HEK293T (cell line): Measurements from ENCODE around the gene LARGE1.

ENCODE experiments used
- CTCF ChIA-PET: fragments of 350-600 bp; formaldehyde crosslinking; extraction: SDS; loops from one replicate; lab custom pipeline; 2021; ENCODE audit warnings: antibody characterized with exemption, inconsistent platforms; lab: Yijun Ruan, JAX
- POLR2A ChIA-PET: fragments of 350-600 bp; formaldehyde crosslinking; extraction: SDS; loops from one replicate; lab custom pipeline; 2020; ENCODE audit warnings: antibody characterized with exemption, inconsistent platforms; lab: Yijun Ruan, JAX
- DNase-seq: peaks from one replicate; pipeline ENCODE4 v3.0.0; 2012; ENCODE audit warnings: mixed read lengths; ENCODE audit errors: extremely low spot score
- ARNT ChIP-seq: fragments of 450-650 bp; IDR thresholded peaks from 2 replicates; pipeline ENCODE4 v1.6.1; 2017; ENCODE audit warnings: mild to moderate bottlenecking
- BHLHE40 ChIP-seq: fragments of 450-650 bp; IDR thresholded peaks from 2 replicates; pipeline ENCODE4 v1.6.1; 2016; ENCODE audit warnings: mild to moderate bottlenecking, moderate library complexity, borderline replicate concordance
- CTBP1 ChIP-seq: fragments of 450-650 bp; IDR thresholded peaks from 2 replicates; pipeline ENCODE4 v1.6.1; 2016; ENCODE audit warnings: borderline replicate concordance
- ELF4 ChIP-seq: fragments of 450-650 bp; IDR thresholded peaks from 2 replicates; pipeline ENCODE4 v1.6.1; 2017; ENCODE audit warnings: antibody characterized with exemption
- FOXA1 ChIP-seq: fragments of 450-650 bp; IDR thresholded peaks from 2 replicates; pipeline ENCODE4 v1.6.1; 2016; ENCODE audit warnings: mild to moderate bottlenecking
- FOXK2 ChIP-seq: fragments of 450-650 bp; IDR thresholded peaks from 2 replicates; pipeline ENCODE4 v1.6.1; 2016; ENCODE audit warnings: mild to moderate bottlenecking
- FOXM1 ChIP-seq: fragments of 450-650 bp; IDR thresholded peaks from 2 replicates; pipeline ENCODE4 v1.6.1; 2017; ENCODE audit warnings: mild to moderate bottlenecking, borderline replicate concordance
- HDGF ChIP-seq: fragments of 450-650 bp; IDR thresholded peaks from 2 replicates; pipeline ENCODE4 v1.6.1; 2017; ENCODE audit warnings: antibody characterized with exemption, borderline replicate concordance
- L3MBTL2 ChIP-seq: fragments of 450-650 bp; conservative IDR thresholded peaks from 2 replicates; pipeline ENCODE4 v1.6.1; 2016; ENCODE audit warnings: mild to moderate bottlenecking
- LEF1 ChIP-seq: fragments of 450-650 bp; IDR thresholded peaks from 2 replicates; pipeline ENCODE4 v1.6.1; 2017; ENCODE audit warnings: mild to moderate bottlenecking, borderline replicate concordance
- NFRKB ChIP-seq: fragments of 450-650 bp; IDR thresholded peaks from 2 replicates; pipeline ENCODE4 v1.6.1; 2016; ENCODE audit warnings: mild to moderate bottlenecking, moderate library complexity
- SP1 ChIP-seq: fragments of 450-650 bp; IDR thresholded peaks from 2 replicates; pipeline ENCODE4 v1.6.1; 2017
- SUZ12 ChIP-seq: fragments of 450-650 bp; IDR thresholded peaks from 2 replicates; pipeline ENCODE4 v1.6.1; 2016; ENCODE audit warnings: mild to moderate bottlenecking
- TARDBP ChIP-seq: fragments of 450-650 bp; IDR thresholded peaks from 2 replicates; pipeline ENCODE4 v1.6.1; 2016
- ZNF384 ChIP-seq: fragments of 450-650 bp; IDR thresholded peaks from 2 replicates; pipeline ENCODE4 v1.6.1; 2016
- TF ChIP-seq, protein P1 (sequence below): fragments of 450-650 bp; IDR thresholded peaks from 2 replicates; pipeline ENCODE4 v1.6.1; 2016

Gene LARGE1

DNA sequence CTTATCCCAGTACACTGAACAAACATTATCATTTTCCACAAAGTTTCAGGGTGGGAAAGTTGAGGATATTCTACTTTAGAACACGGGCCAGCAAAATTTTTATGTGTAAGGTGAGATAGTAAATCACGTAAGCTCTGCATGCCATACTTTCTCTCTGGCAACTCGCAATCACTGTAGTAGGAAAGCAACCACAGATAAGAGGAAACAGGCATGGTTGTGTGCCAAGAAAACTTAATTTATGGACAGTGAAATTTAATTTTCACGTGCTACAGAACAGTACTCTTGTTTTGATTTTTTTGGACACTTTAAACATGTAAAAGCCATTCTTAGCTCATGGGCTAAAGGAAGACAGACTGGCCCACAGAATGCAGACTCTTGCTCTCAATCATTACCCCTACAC is 82.5 kb downstream of the LARGE1 start:
- DNase-seq: no peak
- ChIA-PET CTCF (no interaction called here), POLR2A (no interaction called here)
- no peak for TF ChIP-seq HDGF
- no peak for TF ChIP-seq FOXM1
- no peak for TF ChIP-seq FOXK2
- no peak for TF ChIP-seq NFRKB
- TF ChIP-seq CTBP1: no peak
- TF ChIP-seq TARDBP: no peak
- TF ChIP-seq SP1: no peak
- TF ChIP-seq BHLHE40: no peak
- TF ChIP-seq SUZ12: no peak
- TF ChIP-seq L3MBTL2: no peak
- TF ChIP-seq ZNF384: no peak
- TF ChIP-seq ARNT: no peak
- TF ChIP-seq ELF4: no peak
- TF ChIP-seq FOXA1: no peak
- no peak for TF ChIP-seq LEF1

DNA sequence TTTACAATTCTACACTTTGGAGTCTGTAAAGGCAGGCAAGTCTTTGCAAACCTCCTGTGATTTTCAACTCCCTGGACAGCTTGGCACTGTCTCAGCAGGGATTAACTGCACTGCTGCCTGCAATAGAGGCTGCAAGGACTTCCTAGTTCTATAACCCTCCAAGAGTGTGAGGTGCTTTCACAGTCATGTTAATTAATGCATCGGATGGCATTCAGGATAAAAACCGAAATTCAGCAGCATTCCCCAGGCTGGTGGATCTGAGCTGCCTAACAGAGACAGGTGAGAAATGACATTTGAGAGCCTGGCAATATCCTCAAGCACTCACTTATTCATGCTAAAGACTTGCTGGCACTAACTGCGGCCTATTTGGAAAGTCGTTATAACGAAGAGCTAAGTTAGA is 85.0 kb downstream of the LARGE1 start:
- CTCF ChIA-PET: no interaction called here
- POLR2A ChIA-PET: interaction anchor here (1.2 kb wide), 1 partner anchor 12 kb away, joined by 3 read pairs; no protein-coding TSS in a partner anchor
- no peak for DNase-seq
- no peak for TF ChIP-seq HDGF
- TF ChIP-seq SUZ12: no peak
- TF ChIP-seq, protein P1, sequence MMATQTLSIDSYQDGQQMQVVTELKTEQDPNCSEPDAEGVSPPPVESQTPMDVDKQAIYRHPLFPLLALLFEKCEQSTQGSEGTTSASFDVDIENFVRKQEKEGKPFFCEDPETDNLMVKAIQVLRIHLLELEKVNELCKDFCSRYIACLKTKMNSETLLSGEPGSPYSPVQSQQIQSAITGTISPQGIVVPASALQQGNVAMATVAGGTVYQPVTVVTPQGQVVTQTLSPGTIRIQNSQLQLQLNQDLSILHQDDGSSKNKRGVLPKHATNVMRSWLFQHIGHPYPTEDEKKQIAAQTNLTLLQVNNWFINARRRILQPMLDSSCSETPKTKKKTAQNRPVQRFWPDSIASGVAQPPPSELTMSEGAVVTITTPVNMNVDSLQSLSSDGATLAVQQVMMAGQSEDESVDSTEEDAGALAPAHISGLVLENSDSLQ: no peak
- TF ChIP-seq L3MBTL2: no peak
- no peak for TF ChIP-seq FOXK2
- TF ChIP-seq ARNT: no peak
- no peak for TF ChIP-seq LEF1
- no peak for TF ChIP-seq SP1
- no peak for TF ChIP-seq FOXM1
- no peak for TF ChIP-seq BHLHE40

DNA sequence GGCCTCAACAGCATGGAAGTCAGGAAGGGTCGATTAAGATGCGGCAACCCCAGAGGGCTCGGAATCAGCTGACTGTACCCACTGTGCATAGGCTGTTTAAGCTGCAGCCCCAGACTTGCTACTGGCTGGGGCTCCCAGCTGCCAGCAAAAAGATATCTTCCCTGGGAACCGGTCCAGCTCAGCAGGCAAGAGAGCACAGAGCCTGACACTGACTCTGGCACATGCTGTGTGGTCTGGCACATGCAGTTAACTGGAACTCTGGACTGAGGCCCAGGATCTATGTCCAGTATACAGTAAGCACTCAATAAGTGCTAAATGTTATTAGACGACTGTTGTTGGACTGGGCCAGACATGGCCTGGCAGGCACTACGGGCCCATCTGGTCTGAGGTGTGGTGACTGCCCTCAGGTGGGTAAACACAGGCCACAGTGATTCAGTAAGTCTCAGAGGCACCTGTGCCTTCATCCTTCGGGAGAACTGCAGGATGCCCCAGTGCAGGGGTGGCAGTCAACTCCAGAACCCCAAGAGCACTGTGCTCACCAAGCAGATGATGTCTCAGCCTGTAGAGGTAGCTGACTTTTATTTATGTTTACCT is 87.6 kb downstream of the LARGE1 start:
- CTCF ChIA-PET: no interaction called here
- TF ChIP-seq ZNF384 (no peak), HDGF (no peak)
- POLR2A ChIA-PET: no interaction called here
- no peak for DNase-seq

DNA sequence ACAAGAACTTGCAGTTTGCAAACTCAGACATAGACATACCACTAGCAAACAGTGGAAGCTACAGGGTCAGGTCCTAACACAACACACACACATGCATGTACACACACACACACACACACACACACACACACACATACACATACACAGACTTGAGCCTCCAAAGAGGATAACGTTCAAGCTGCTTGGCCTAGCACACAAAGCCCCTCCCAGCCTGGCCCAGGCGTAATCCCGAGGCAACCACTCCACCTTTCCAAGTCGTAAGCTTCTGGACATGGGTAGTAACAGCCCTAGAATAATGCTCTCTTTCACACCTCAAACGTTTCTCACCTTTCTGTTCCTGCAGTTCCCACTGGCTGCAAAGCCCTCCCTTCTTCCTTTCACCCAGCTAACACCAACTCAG is 88.6 kb downstream of the LARGE1 start:
- TF ChIP-seq LEF1 (no peak), FOXA1 (no peak), FOXK2 (no peak), TARDBP (no peak), FOXM1 (no peak), SP1 (no peak), L3MBTL2 (no peak), BHLHE40 (no peak), ZNF384 (no peak)
- TF ChIP-seq, protein P1: no peak
- ChIA-PET CTCF (no interaction called here), POLR2A (no interaction called here)
- no peak for DNase-seq

DNA sequence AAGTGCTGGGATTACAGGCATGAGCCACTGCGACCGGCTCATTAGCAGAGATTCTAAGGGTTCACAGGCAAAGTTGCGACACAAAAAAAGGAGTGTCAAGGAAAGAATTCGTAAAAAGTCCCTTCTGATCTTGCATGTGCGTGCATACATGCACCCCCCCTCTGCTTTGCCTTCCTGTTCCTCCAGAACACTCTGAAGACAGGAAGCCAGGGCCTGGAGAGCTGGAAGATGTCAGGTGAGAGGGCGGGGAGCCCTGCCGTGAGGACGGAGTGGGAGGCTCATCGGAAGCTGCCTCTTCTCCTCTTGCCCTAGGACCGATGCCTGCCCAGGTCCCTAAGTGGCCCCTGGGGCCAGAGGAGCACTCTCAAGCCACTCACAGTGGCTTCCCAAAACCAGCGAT is 89.1 kb downstream of the LARGE1 start:
- no peak for DNase-seq
- ChIA-PET CTCF (no interaction called here), POLR2A (no interaction called here)
- TF ChIP-seq LEF1 (no peak), ARNT (no peak), SUZ12 (no peak)

DNA sequence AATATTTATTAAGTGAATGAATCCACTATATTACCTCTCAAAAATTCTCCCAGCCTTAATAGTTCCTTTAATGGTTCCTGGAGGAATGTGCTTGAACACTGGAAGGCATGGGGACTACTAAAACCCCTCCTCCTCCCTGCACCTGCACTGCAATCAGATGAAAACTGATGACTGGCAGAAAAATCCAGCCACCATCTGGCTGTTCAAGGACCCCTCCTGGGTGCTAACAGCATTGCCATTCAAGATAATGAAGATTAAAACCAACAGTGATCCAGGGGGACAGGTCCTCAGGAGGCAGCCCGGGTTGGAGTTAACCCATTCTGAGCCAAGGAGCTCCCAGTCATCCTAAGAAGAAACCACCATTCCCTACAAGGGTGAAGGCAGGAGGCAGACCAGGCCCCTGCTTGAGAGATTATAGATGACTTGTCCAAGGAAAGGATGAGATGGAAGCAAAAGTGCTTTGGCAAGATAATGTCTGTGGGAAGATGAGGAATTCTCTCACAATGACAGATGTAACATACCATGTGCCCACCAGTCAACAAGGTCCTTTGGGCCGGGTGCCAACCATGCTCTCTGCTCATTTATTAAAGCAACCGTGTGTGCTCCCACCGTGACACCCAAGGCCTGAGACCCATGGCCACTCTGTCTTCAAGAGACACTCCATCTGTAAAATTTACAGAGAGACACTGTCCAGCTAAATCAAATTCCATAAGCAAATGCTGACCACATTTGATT is 90.6 kb downstream of the LARGE1 start:
- DNase-seq: no peak
- TF ChIP-seq SUZ12 (no peak), CTBP1 (no peak), LEF1 (no peak), BHLHE40 (no peak), L3MBTL2 (no peak), ELF4 (no peak), FOXK2 (no peak), HDGF (no peak), FOXA1 (no peak), NFRKB (no peak), TARDBP (no peak), ZNF384 (no peak), SP1 (no peak), FOXM1 (no peak), ARNT (no peak)
- TF ChIP-seq, protein P1: no peak
- ChIA-PET POLR2A (no interaction called here), CTCF (no interaction called here)
